KG1 (cell line): ENCODE results near the gene FGF6.
"Not testable (repeated sequence)": the region's sequence is repeated elsewhere in the genome, so short reads cannot be mapped to it uniquely, and the experiment has no call there.

Source experiments
- DNase-seq: peaks from one replicate; lab custom pipeline; 2025; lab: John Stamatoyannopoulos, UW

FGF6 gene

GRCh38 chr12:4445156-4446101 is at the start of gene FGF6:
Gene FGF6, minus strand, starts transcription at chr12:4445815. Its CDS starts 245 bp downstream, at chr12:4445570.
- no peak for DNase-seq

GRCh38 chr12:4490973-4491372 is 45.4 kb upstream of the FGF6 start:
- DNase-seq = no peak

- DNase-seq = no peak
Measured at GRCh38 chr12:4489556-4489955, 43.9 kb upstream of the FGF6 start.

- no peak for DNase-seq
Measured at GRCh38 chr12:4486980-4487379, 41.4 kb upstream of the FGF6 start.

GRCh38 chr12:4486049-4486699 is 40.6 kb upstream of the FGF6 start:
- no peak for DNase-seq

GRCh38 chr12:4483885-4484823 is 38.5 kb upstream of the FGF6 start:
- DNase-seq = no peak

GRCh38 chr12:4482936-4483335 is 37.3 kb upstream of the FGF6 start:
- DNase-seq = no peak

GRCh38 chr12:4478933-4479332 is 33.3 kb upstream of the FGF6 start:
- no peak for DNase-seq

- DNase-seq = no peak
Measured at GRCh38 chr12:4477129-4477528, 31.5 kb upstream of the FGF6 start.

- DNase-seq = no peak
Measured at GRCh38 chr12:4472046-4472445, 26.4 kb upstream of the FGF6 start.

GRCh38 chr12:4471256-4471655 is 25.6 kb upstream of the FGF6 start:
- DNase-seq = no peak

- DNase-seq = no peak
Measured at GRCh38 chr12:4468994-4469393, 23.4 kb upstream of the FGF6 start.

GRCh38 chr12:4460761-4461160 is 15.1 kb upstream of the FGF6 start:
- DNase-seq = no peak

GRCh38 chr12:4455849-4456248 is 10.2 kb upstream of the FGF6 start:
- not testable (repeated sequence) for DNase-seq

- no peak for DNase-seq
Measured at GRCh38 chr12:4454315-4454860, 8.8 kb upstream of the FGF6 start.

- DNase-seq = no peak
Measured at GRCh38 chr12:4451694-4452093, 6.1 kb upstream of the FGF6 start.

GRCh38 chr12:4450551-4451112 is 5.0 kb upstream of the FGF6 start:
- no peak for DNase-seq

- no peak for DNase-seq
Measured at GRCh38 chr12:4449851-4450221, 4.2 kb upstream of the FGF6 start.

- DNase-seq = no peak
Measured at GRCh38 chr12:4448943-4449850, 3.6 kb upstream of the FGF6 start.

- DNase-seq = no peak
Measured at GRCh38 chr12:4448371-4448940, 2.8 kb upstream of the FGF6 start.
